H9 (cell line): ENCODE data around the gene DHDH. TPM values are rescaled to one million over a fixed set of nuclear protein-coding genes. Genes with fewer than 3 reads are reported as not detected.

Experiments
- DNase-seq: peaks from one replicate; pipeline ENCODE4 v3.0.0-alpha.2; 2017
- H2AFZ ChIP-seq: one replicate; pipeline ENCODE4 v1.6.1; 2013; ENCODE audit warnings: mild to moderate bottlenecking, low read length, control low read depth, moderate library complexity
- H2AK5ac ChIP-seq: 2 replicates; pipeline ENCODE4 v1.6.1; 2013; ENCODE audit warnings: low read length, control low read depth, mixed read lengths; ENCODE audit not compliant: insufficient read length
- H2BK120ac ChIP-seq: one replicate; pipeline ENCODE4 v1.6.1; 2013; ENCODE audit warnings: low read depth, mild to moderate bottlenecking, low read length, control low read depth, inconsistent platforms; ENCODE audit not compliant: poor library complexity, severe bottlenecking
- H2BK12ac ChIP-seq: 2 replicates; pipeline ENCODE4 v1.6.1; 2013; ENCODE audit warnings: low read length, control low read depth, mixed read lengths, low read depth; ENCODE audit not compliant: insufficient read length
- H2BK15ac ChIP-seq: 2 replicates; pipeline ENCODE4 v1.6.1; 2013; ENCODE audit warnings: low read depth, low read length, control low read depth
- H2BK20ac ChIP-seq: one replicate; pipeline ENCODE4 v1.6.1; 2013; ENCODE audit warnings: low read depth, mild to moderate bottlenecking, low read length, control low read depth, inconsistent platforms; ENCODE audit not compliant: poor library complexity, severe bottlenecking
- H2BK5ac ChIP-seq: 2 replicates; pipeline ENCODE4 v1.6.1; 2013; ENCODE audit warnings: low read length, control low read depth, mixed read lengths; ENCODE audit not compliant: insufficient read length
- H3K14ac ChIP-seq: 2 replicates; pipeline ENCODE4 v1.6.1; 2013; ENCODE audit warnings: low read length, control low read depth; ENCODE audit not compliant: insufficient read depth
- H3K18ac ChIP-seq: 2 replicates; pipeline ENCODE4 v1.6.1; 2013; ENCODE audit warnings: low read depth, mild to moderate bottlenecking, mixed read lengths, low read length, control low read depth; ENCODE audit not compliant: insufficient read length
- H3K23ac ChIP-seq: 2 replicates; pipeline ENCODE4 v1.6.1; 2013; ENCODE audit warnings: low read length, control low read depth, mixed read lengths, low read depth; ENCODE audit not compliant: insufficient read length
- H3K23me2 ChIP-seq: 2 replicates; pipeline ENCODE4 v1.6.1; 2013; ENCODE audit warnings: low read depth, mild to moderate bottlenecking, mixed read lengths, low read length, control low read depth; ENCODE audit not compliant: insufficient read length, poor library complexity, severe bottlenecking
- H3K27ac ChIP-seq: 2 replicates; pipeline ENCODE4 v1.5.1; 2013; ENCODE audit warnings: low read length, control low read depth, mixed read lengths, low read depth; ENCODE audit not compliant: insufficient read length
- H3K27me3 ChIP-seq: 2 replicates; pipeline ENCODE4 v1.6.1; 2013; ENCODE audit warnings: low read length, control low read depth, inconsistent platforms; ENCODE audit not compliant: insufficient read depth
- H3K4ac ChIP-seq: 2 replicates; pipeline ENCODE4 v1.6.1; 2013; ENCODE audit warnings: low read depth, mild to moderate bottlenecking, control low read depth, inconsistent platforms, low read length, moderate library complexity
- H3K4me1 ChIP-seq: 2 replicates; pipeline ENCODE4 v1.6.1; 2013; ENCODE audit warnings: low read length, control low read depth, inconsistent platforms; ENCODE audit not compliant: insufficient read depth
- H3K4me2 ChIP-seq: 2 replicates; pipeline ENCODE4 v1.6.1; 2013; ENCODE audit warnings: low read length, control low read depth, mixed read lengths; ENCODE audit not compliant: insufficient read length, insufficient read depth
- H3K56ac ChIP-seq: 2 replicates; pipeline ENCODE4 v1.6.1; 2013; ENCODE audit warnings: low read depth, mild to moderate bottlenecking, mixed read lengths, low read length, control low read depth; ENCODE audit not compliant: insufficient read length
- H3K79me1 ChIP-seq: 2 replicates; pipeline ENCODE4 v1.6.1; 2013; ENCODE audit warnings: low read depth, mild to moderate bottlenecking, moderate library complexity, low read length, control low read depth, inconsistent platforms; ENCODE audit not compliant: insufficient read depth, poor library complexity, severe bottlenecking
- H3K79me2 ChIP-seq: 2 replicates; pipeline ENCODE4 v1.6.1; 2013; ENCODE audit warnings: low read length, control low read depth, inconsistent platforms; ENCODE audit not compliant: insufficient read depth
- H3K9ac ChIP-seq: 2 replicates; pipeline ENCODE4 v1.6.1; 2013; ENCODE audit warnings: low read length, control low read depth, mixed read lengths; ENCODE audit not compliant: insufficient read length; ENCODE audit errors: extremely low read depth
- H3K9me3 ChIP-seq: one replicate; pipeline ENCODE4 v1.6.1; 2013; ENCODE audit warnings: low read depth, low read length, inconsistent platforms; ENCODE audit not compliant: control insufficient read depth
- H3T11ph ChIP-seq: one replicate; pipeline ENCODE4 v1.6.1; 2013; ENCODE audit warnings: mild to moderate bottlenecking, low read length, control low read depth, inconsistent platforms
- H4K20me1 ChIP-seq: one replicate; pipeline ENCODE4 v1.6.1; 2013; ENCODE audit not compliant: control insufficient read depth, insufficient read length, insufficient read depth
- H4K5ac ChIP-seq: 2 replicates; pipeline ENCODE4 v1.6.1; 2013; ENCODE audit warnings: low read depth, mild to moderate bottlenecking, mixed read lengths, low read length, control low read depth; ENCODE audit not compliant: insufficient read length
- H4K8ac ChIP-seq: replicated peaks from 2 replicates; pipeline ENCODE4 v1.6.1; 2013; ENCODE audit warnings: low read length, control low read depth, mixed read lengths, low read depth; ENCODE audit not compliant: insufficient read length
- H4K91ac ChIP-seq: 2 replicates; pipeline ENCODE4 v1.6.1; 2013; ENCODE audit warnings: low read depth, mild to moderate bottlenecking, moderate library complexity, mixed read lengths, low read length, control low read depth; ENCODE audit not compliant: insufficient read length
- H3K27ac Mint-ChIP-seq, 3 experiments: 2 replicates in 2 of 3; 3 replicates in 1 of 3; pipeline ENCODE4 v1.8.0; 2020 to 2021; ENCODE audit warnings: mixed read lengths in 3 of 3, mild to moderate bottlenecking in 1 of 3, moderate library complexity in 1 of 3
- H3K27me3 Mint-ChIP-seq: 2 replicates; pipeline ENCODE4 v1.8.0; 2021; ENCODE audit warnings: low read depth, mild to moderate bottlenecking, moderate library complexity, mixed read lengths
- H3K36me3 Mint-ChIP-seq, 3 experiments: 2 replicates in 2 of 3; 3 replicates in 1 of 3; pipeline ENCODE4 v1.8.0; 2020 to 2021; ENCODE audit warnings: low read depth in 3 of 3, mixed read lengths in 3 of 3; ENCODE audit not compliant: insufficient read depth in 1 of 3
- H3K4me1 Mint-ChIP-seq, 2 experiments: 2 replicates each; pipeline ENCODE4 v1.8.0; 2020; ENCODE audit warnings: mixed read lengths in 2 of 2
- H3K4me3 Mint-ChIP-seq, 2 experiments: 2 replicates in 1 of 2; 3 replicates in 1 of 2; pipeline ENCODE4 v1.8.0; 2020 to 2021; ENCODE audit warnings: mild to moderate bottlenecking in 2 of 2, mixed read lengths in 2 of 2, moderate library complexity in 1 of 2
- H3K9me3 Mint-ChIP-seq, 2 experiments: 2 replicates in 1 of 2; 3 replicates in 1 of 2; pipeline ENCODE4 v1.8.0; 2020; ENCODE audit warnings: mild to moderate bottlenecking in 2 of 2, mixed read lengths in 2 of 2, moderate library complexity in 1 of 2
- CTCF ChIP-seq: fragments of 200-600 bp; sonication (generic); conservative IDR thresholded peaks from 3 replicates; pipeline ENCODE4 v1.8.0; 2021; ENCODE audit warnings: antibody characterized with exemption, mild to moderate bottlenecking
- WGBS: extraction: QIAGEN DNeasy Blood & Tissue Kit; methylation state at CpG from one replicate; pipeline ENCODE4 v1.1.7; 2013; ENCODE audit warnings: missing lambda C conversion rate, low lambda C conversion rate, mixed read lengths; ENCODE audit not compliant: insufficient read length; ENCODE audit errors: extremely low coverage; 5-methylcytosine and 5-hydroxymethylcytosine counted together
- total RNA-seq: library from RNA; stranded (reverse); gene quantifications from 2 replicates; pipeline ENCODE4 v1.2.1, GENCODE V29; 2021

The DHDH gene
- total RNA-seq, 1 experiment from 2014 or later = 2.0 TPM

- Histone ChIP-seq H2BK5ac (no peak overlapping the region), H3K9me3 (no peaks in the 10 kb centered on the region), H3K27ac (no peak overlapping the region), H3K23ac (no peak overlapping the region), H2AFZ (no peak overlapping the region), H3K56ac (no peak overlapping the region), H3K4me1 (no peaks in the 10 kb centered on the region), H3K9ac (no peak overlapping the region), H2AK5ac (no peak overlapping the region), H4K91ac (no peak overlapping the region), H3K4me2 (no peak overlapping the region), H3K79me1 (no peaks in the 10 kb centered on the region), H4K20me1 (no peaks in the 10 kb centered on the region), H4K8ac (no peak overlapping the region), H2BK12ac (no peak overlapping the region), H2BK120ac (no peak overlapping the region), H3K4ac (no peak overlapping the region), H3K23me2 (no peaks in the 10 kb centered on the region), H3K18ac (no peak overlapping the region), H2BK20ac (no peak overlapping the region), H3T11ph (no peak overlapping the region), H3K14ac (no peak overlapping the region), H3K27me3 (no peaks in the 10 kb centered on the region), H3K79me2 (no peaks in the 10 kb centered on the region), H4K5ac (no peak overlapping the region), H2BK15ac (no peak overlapping the region)
- 0 out of 4 replicates have a peak, but pooled peaks cover 0 to 2% of the 10 kb centered on the region in 2 experiments for H3K4me1 Mint-ChIP-seq
- no CpG with 5 or more reads among the region's 6 CpGs for WGBS
- no peak overlapping the region; a peak in 1 of 7 replicates for H3K27ac Mint-ChIP-seq
- H3K27me3 Mint-ChIP-seq = no peaks in the 10 kb centered on the region
- H3K9me3 Mint-ChIP-seq = no peaks in the 10 kb centered on the region
- DNase-seq = no peak
- TF ChIP-seq CTCF = no peak
- no peak overlapping the region for H3K4me3 Mint-ChIP-seq
- peaks cover 18 to 56% (median 50%) of the 10 kb centered on the region in 3 experiments for H3K36me3 Mint-ChIP-seq
Measured at GRCh38 chr19:48918071-48918470, 15.4 kb upstream of the DHDH start.
